ENCODE measurements around the gene RAD9A. TPM values are rescaled to one million over a fixed set of nuclear protein-coding genes. Genes with fewer than 3 reads are reported as not detected.

Gene RAD9A
- polyA plus RNA-seq (2013, experiment 1 of 2): 14.5 TPM
- polyA plus RNA-seq (2013, experiment 2 of 2): 17.0 TPM

DNA sequence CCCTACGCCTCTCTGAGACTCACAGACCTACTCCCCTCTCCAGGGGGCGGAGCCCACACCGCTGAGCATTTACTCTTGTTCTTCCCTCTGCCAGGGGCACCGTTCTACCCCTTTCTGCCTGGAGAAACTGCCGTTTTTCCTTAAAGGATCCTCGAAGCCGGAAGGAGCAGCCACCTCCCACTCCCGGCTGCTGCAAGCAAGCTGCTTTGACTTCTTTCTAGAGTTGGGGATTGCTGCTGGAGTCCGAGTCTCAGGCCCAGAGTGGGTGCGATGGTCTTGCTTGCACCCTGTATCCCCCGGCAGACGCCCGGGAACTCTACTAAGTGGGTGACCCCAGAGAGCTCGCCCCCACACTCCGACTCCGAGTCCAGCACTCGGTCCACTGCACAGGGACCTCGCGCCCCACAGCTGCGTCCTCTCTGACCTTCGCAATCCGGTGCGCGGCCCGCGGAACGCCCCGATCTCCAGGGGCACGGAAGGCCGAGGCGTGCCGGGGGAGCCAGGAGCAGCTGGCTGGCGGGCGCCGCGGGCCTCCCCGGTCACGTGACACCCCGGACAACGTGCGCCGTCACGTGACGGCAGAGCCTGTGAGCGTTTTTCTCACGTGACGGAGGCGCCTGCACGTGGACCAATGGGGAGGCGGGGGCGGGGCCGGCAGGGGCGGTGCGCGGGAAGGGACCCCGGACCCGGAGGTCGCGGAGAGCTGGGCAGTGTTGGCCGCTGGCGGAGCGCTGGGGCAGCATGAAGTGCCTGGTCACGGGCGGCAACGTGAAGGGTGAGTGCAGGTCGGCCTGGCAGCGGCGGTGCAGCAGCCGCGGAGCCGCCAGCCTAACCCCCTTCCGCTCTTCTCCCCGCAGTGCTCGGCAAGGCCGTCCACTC lies at the start of gene RAD9A:
TSS of gene RAD9A (plus strand) at position 683 of the 879 bp plus-strand sequence. CDS start at position 742, 59 bp downstream.
- Histone ChIP-seq H3K9me3 (ENCODE audit: insufficient read depth, low read depth, low read length) (no peaks in the 10 kb centered on the region), H3K27ac (ENCODE audit: low read depth, low read length) (peak within 1 kb of the TSS; percentile 75), H3K27me3 (ENCODE audit: insufficient read depth, low read length) (no peaks in the 10 kb centered on the region), H3K4me1 (ENCODE audit: insufficient read depth, low read length) (peaks cover 8% of the 10 kb centered on the region), H3K9ac (ENCODE audit: low read depth, low read length) (peak within 1 kb of the TSS; percentile 85), H3K36me3 (ENCODE audit: insufficient read depth, low read length) (0 out of 2 replicates have a peak, but pooled peaks cover 8% of the 10 kb centered on the region), H3K4me3 (ENCODE audit: low read length) (peak within 1 kb of the TSS; percentile 69)
- WGBS: under 1% methylated on average over 75 of the region's 75 CpGs

GRCh38 chr11:67344264-67344663 lies 47.5 kb upstream of the RAD9A start:
- Histone ChIP-seq H3K9ac (ENCODE audit: low read depth, low read length) (no peak overlapping the region), H3K4me1 (ENCODE audit: insufficient read depth, low read length) (no peaks in the 10 kb centered on the region), H3K9me3 (ENCODE audit: insufficient read depth, low read depth, low read length) (no peaks in the 10 kb centered on the region), H3K27me3 (ENCODE audit: insufficient read depth, low read length) (no peaks in the 10 kb centered on the region), H3K36me3 (ENCODE audit: insufficient read depth, low read length) (no peaks in the 10 kb centered on the region), H3K4me3 (ENCODE audit: low read length) (no peak overlapping the region), H3K27ac (ENCODE audit: low read depth, low read length) (no peak overlapping the region)
- 90% methylated on average over 4 of the region's 4 CpGs for WGBS

DNA sequence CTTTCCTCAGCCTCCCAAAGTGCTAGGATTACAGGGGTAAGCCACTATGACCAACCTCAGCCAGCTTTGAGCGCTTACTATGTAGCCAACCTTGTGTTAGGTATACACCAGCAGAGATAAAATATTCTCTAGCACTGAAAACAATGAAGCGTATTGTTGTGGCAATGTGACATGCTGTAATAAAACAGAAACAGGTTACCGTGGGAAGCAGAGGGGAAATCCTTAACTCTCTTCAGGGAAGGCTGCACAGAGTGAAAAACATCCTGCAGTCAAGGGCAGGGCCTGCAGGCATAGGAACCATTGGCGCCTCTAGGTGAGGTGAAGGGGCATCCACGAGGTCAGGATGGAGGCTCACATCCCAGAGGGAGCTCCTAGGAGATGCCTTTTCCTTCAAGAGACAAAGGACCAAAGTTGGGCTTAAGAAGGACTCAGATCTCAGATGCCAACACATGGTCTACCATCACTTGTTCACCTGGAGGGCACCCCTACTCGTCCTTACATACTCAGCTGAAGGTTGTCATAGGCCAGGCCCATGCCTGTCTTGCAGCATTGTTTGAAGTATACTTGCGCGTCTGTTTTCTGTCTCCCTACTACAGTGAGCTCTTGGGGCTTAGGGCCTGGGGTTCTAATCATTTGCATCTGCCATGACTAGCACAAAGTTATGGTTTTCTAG lies 46.4 kb upstream of the RAD9A start:
- H3K9me3 ChIP-seq (ENCODE audit: insufficient read depth, low read depth, low read length): no peaks in the 10 kb centered on the region
- H3K9ac ChIP-seq (ENCODE audit: low read depth, low read length): no peak overlapping the region
- no peak overlapping the region for H3K27ac ChIP-seq (ENCODE audit: low read depth, low read length)
- H3K36me3 ChIP-seq (ENCODE audit: insufficient read depth, low read length): no peaks in the 10 kb centered on the region
- no peaks in the 10 kb centered on the region for H3K27me3 ChIP-seq (ENCODE audit: insufficient read depth, low read length)
- H3K4me1 ChIP-seq (ENCODE audit: insufficient read depth, low read length): no peaks in the 10 kb centered on the region
- H3K4me3 ChIP-seq (ENCODE audit: low read length): no peak overlapping the region
- 86% methylated on average over 8 of the region's 8 CpGs for WGBS

DNA sequence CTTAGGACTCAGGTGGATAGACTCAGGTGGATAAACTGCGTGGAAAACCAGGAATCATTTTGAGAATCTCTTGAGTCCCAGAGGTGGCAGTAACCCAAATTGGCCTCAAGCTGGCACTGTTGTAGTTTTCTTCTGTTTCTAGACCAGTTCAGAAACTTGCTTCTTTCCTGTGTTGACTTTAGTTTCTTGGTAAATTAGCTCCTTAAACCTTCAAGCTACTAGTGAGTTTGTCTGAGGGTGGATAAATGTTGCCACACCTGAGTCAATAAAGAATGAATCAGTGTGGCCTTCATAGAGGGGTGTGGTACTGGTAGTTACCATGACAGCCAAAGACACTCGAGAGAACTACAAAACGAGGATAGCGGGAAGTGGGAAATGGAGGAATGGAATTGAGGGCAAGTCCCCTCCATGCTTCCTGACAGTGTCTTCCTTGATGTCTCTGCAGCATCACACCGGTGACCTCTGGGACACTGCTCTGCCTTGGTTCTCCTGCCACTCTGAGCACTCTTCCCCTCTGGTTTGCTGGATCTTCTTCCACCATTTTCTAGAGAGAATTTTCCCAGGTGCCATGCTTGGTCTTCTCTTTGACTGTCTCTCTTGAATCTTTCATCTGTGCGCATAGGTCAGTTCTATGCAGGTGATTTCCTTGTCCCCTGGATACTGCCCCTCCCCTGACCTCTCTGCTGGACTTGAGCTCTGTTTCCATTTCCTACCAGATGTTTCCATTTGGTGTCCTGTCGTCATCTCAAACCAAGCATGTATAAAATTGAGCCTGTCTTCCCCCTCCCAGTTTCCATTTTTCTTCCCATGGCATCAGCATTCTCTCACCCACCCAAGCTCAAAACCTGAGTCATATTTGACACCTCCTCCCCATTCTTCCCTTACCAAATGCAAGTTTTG lies 45.6 kb upstream of the RAD9A start:
- H3K36me3 ChIP-seq (ENCODE audit: insufficient read depth, low read length): no peaks in the 10 kb centered on the region
- no peaks in the 10 kb centered on the region for H3K4me1 ChIP-seq (ENCODE audit: insufficient read depth, low read length)
- no peaks in the 10 kb centered on the region for H3K9me3 ChIP-seq (ENCODE audit: insufficient read depth, low read depth, low read length)
- H3K9ac ChIP-seq (ENCODE audit: low read depth, low read length): no peak overlapping the region
- no peaks in the 10 kb centered on the region for H3K27me3 ChIP-seq (ENCODE audit: insufficient read depth, low read length)
- H3K27ac ChIP-seq (ENCODE audit: low read depth, low read length): no peak overlapping the region
- no peak overlapping the region for H3K4me3 ChIP-seq (ENCODE audit: low read length)
- WGBS: 67% methylated on average over 7 of the region's 7 CpGs

DNA sequence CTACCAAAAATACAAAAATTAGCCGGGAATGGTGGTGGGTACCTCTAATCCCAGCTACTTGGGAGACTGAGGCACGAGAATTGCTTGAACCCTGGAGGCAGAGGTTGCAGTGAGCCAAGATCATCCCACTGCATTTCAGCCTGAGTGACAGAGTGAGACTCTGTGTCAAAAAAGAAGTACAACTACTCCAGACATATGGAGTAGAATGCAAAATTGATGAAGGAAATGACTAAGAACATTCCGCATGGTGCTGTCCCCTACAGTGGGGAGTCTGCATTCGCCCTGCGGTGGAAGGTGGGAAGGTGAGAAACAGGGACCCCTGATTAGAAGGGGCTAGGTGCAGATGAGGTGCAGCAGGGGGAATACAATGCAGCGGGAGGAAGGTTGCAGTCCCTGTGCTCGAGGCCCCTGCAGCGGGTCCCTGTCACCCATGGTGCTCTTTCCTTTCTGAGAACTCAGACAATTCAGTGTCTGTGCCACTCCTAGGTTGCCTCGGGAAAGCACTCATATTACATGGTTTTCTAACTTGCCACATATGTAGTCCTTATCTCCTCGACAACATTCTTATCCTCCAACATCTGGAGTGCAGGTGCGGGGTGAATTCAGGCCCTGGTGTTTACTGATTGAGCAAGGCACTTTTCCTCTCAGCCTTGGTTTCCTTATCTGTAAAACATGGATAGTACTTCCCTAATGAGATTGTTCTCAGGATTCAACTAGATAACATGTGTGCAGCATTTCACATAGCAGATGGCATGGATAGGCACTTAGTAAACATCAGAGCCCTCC lies 43.6 kb upstream of the RAD9A start:
- no peaks in the 10 kb centered on the region for H3K9me3 ChIP-seq (ENCODE audit: insufficient read depth, low read depth, low read length)
- no peak overlapping the region for H3K27ac ChIP-seq (ENCODE audit: low read depth, low read length)
- H3K4me3 ChIP-seq (ENCODE audit: low read length): no peak overlapping the region
- 88% methylated on average over 11 of the region's 11 CpGs for WGBS
- H3K9ac ChIP-seq (ENCODE audit: low read depth, low read length): no peak overlapping the region
- peaks cover 4% of the 10 kb centered on the region; the same call in 1 of the 2 replicates for H3K4me1 ChIP-seq (ENCODE audit: insufficient read depth, low read length)
- no peaks in the 10 kb centered on the region for H3K36me3 ChIP-seq (ENCODE audit: insufficient read depth, low read length)
- no peaks in the 10 kb centered on the region for H3K27me3 ChIP-seq (ENCODE audit: insufficient read depth, low read length)

- Histone ChIP-seq H3K36me3 (ENCODE audit: insufficient read depth, low read length) (no peaks in the 10 kb centered on the region), H3K4me3 (ENCODE audit: low read length) (no peak overlapping the region), H3K4me1 (ENCODE audit: insufficient read depth, low read length) (peaks cover 7% of the 10 kb centered on the region; the same call in 1 of the 2 replicates), H3K9ac (ENCODE audit: low read depth, low read length) (no peak overlapping the region), H3K27me3 (ENCODE audit: insufficient read depth, low read length) (no peaks in the 10 kb centered on the region), H3K9me3 (ENCODE audit: insufficient read depth, low read depth, low read length) (no peaks in the 10 kb centered on the region), H3K27ac (ENCODE audit: low read depth, low read length) (no peak overlapping the region)
- 68% methylated on average over 5 of the region's 5 CpGs for WGBS
Measured at GRCh38 chr11:67349036-67349435, 42.8 kb upstream of the RAD9A start.

GRCh38 chr11:67349457-67349856 lies 42.3 kb upstream of the RAD9A start:
- 93% methylated on average over 2 of the region's 2 CpGs for WGBS
- no peak overlapping the region for H3K9ac ChIP-seq (ENCODE audit: low read depth, low read length)
- H3K27me3 ChIP-seq (ENCODE audit: insufficient read depth, low read length): no peaks in the 10 kb centered on the region
- H3K36me3 ChIP-seq (ENCODE audit: insufficient read depth, low read length): no peaks in the 10 kb centered on the region
- H3K9me3 ChIP-seq (ENCODE audit: insufficient read depth, low read depth, low read length): no peaks in the 10 kb centered on the region
- H3K4me1 ChIP-seq (ENCODE audit: insufficient read depth, low read length): peaks cover 11% of the 10 kb centered on the region; the same call in 1 of the 2 replicates
- H3K4me3 ChIP-seq (ENCODE audit: low read length): no peak overlapping the region
- H3K27ac ChIP-seq (ENCODE audit: low read depth, low read length): no peak overlapping the region

DNA sequence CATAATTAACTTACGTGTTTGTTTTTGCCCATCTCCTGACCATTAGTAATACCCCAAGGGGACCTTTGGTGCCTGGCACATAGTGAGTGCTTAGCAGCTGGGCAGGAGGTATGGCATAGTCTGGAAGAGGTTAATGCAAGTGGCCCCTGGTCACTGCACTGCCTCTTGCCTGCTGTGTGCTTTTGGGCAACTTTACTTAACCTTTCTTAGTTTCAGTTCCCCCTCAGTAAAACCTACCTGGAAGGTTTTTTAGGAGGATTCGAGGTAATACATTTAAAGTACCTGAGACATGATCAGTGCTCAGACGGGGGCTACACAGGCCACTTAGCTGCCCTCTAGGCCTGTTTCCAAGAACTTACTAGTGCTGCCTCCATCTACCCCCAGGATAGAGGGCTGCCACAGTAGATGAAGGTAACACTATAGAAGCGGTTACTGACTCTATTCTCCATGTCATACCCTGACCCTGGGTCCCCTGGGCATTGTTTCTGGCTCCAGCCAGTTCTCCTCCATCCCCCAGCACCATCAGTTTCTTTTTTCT lies 41.8 kb upstream of the RAD9A start:
- no peak overlapping the region for H3K4me3 ChIP-seq (ENCODE audit: low read length)
- 93% methylated on average over 4 of the region's 4 CpGs for WGBS
- peaks cover 16% of the 10 kb centered on the region; the same call in 1 of the 2 replicates for H3K4me1 ChIP-seq (ENCODE audit: insufficient read depth, low read length)
- no peaks in the 10 kb centered on the region for H3K9me3 ChIP-seq (ENCODE audit: insufficient read depth, low read depth, low read length)
- no peak overlapping the region for H3K9ac ChIP-seq (ENCODE audit: low read depth, low read length)
- H3K36me3 ChIP-seq (ENCODE audit: insufficient read depth, low read length): no peaks in the 10 kb centered on the region
- H3K27ac ChIP-seq (ENCODE audit: low read depth, low read length): no peak overlapping the region
- H3K27me3 ChIP-seq (ENCODE audit: insufficient read depth, low read length): no peaks in the 10 kb centered on the region

DNA sequence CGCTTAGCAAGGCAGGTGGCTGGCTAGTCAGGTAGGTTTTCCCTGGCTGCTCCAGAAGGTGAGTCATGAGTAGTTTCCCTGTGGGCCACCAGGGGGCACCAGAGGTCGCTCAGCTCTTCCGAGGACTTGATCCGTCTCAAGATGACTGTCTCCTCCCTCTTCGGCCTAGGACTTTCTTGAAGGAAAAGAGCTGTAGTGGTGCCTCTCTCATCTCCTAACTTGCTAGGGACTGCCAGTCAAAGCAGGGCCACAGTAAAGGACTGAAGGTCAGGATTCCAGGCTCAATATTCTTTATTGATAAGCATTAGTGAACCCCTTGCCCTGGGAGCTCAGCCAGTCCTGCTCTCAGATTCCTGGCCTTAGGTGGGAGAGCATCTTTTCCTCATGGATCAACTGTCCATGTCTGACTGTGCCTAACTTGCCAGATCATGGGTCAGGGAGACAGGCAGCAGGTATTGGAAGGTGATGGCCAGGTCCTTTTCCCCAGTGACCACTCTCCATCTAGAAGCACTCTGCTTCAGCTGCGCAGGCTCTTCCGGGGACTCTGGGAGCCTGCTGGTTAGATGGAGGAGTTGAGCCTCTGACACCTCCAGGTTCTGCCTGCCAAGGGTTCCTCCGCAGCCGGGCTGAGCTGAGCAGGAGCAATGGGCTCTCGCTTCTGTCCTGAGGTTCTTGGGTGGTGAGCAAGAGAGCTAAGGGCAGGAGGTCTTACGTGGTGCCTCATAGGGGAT lies 40.3 kb upstream of the RAD9A start:
- H3K9ac ChIP-seq (ENCODE audit: low read depth, low read length): no peak overlapping the region

More for the DNA sequence above, 40.3 kb upstream of the RAD9A start:
- H3K27me3 ChIP-seq (ENCODE audit: insufficient read depth, low read length): no peaks in the 10 kb centered on the region
- H3K4me1 ChIP-seq (ENCODE audit: insufficient read depth, low read length): peaks cover 19% of the 10 kb centered on the region; the same call in 1 of the 2 replicates
- no peak overlapping the region for H3K27ac ChIP-seq (ENCODE audit: low read depth, low read length)
- H3K4me3 ChIP-seq (ENCODE audit: low read length): no peak overlapping the region
- no peaks in the 10 kb centered on the region for H3K9me3 ChIP-seq (ENCODE audit: insufficient read depth, low read depth, low read length)
- H3K36me3 ChIP-seq (ENCODE audit: insufficient read depth, low read length): no peaks in the 10 kb centered on the region
- WGBS: 60% methylated on average over 11 of the region's 11 CpGs

Data from HUES64 (cell line).